ENCODE results near the gene BID.

The BID gene

DNA sequence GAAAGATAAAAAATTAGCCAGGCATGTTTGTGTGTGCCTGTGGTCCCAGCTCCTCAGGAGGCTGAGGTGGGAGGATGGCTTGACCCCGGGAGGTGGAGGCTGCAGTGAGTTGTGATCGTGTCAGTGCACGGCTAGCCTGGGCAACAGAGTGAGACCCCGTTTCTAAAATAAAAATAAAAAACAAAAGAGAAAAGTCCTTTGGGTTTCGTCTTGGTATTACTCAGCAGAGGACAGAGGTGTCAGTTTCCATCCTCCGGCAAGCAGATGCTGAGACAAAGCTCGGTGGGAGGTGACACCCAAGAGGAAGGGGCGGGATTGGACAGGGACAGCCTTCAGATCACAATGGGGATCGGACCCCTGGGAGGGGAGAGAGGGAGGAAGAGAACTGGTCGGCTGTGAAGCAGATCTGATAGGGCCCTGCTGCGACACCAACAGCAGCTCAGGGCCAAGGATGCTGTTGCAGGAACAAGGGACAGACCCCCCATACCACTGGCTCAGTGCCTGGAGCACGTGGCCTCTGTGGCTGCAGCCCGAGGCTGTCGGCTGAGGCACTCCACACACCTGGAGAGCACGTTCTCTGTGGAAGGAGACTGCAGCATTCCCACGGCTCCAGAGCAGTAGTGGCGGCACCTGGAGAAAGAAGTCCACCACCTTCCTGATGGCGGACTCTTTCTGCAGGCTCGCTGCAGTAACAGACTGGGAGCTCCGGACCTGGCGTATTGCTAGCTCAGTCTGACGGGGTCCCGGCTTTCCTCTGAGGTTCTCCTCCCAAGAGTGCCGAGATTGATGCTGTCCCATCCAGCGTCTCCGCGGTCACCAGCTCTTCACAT lies 5.2 kb upstream of the BID start:
- TF ChIP-seq POLR2AphosphoS5 (IDR thresholded peaks at IDR 0.05; ENCODE audit: low read depth): no peak
- no peak for TF ChIP-seq SPI1 (IDR thresholded peaks at IDR 0.05; ENCODE audit: borderline replicate concordance, low read depth)
- TF ChIP-seq, protein P1, sequence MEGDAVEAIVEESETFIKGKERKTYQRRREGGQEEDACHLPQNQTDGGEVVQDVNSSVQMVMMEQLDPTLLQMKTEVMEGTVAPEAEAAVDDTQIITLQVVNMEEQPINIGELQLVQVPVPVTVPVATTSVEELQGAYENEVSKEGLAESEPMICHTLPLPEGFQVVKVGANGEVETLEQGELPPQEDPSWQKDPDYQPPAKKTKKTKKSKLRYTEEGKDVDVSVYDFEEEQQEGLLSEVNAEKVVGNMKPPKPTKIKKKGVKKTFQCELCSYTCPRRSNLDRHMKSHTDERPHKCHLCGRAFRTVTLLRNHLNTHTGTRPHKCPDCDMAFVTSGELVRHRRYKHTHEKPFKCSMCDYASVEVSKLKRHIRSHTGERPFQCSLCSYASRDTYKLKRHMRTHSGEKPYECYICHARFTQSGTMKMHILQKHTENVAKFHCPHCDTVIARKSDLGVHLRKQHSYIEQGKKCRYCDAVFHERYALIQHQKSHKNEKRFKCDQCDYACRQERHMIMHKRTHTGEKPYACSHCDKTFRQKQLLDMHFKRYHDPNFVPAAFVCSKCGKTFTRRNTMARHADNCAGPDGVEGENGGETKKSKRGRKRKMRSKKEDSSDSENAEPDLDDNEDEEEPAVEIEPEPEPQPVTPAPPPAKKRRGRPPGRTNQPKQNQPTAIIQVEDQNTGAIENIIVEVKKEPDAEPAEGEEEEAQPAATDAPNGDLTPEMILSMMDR (IDR thresholded peaks at IDR 0.05; ENCODE audit: insufficient read depth, low read length): no peak
- no peak for TF ChIP-seq GABPA (IDR thresholded peaks at IDR 0.05; ENCODE audit: low read depth)
- TF ChIP-seq, protein P2, sequence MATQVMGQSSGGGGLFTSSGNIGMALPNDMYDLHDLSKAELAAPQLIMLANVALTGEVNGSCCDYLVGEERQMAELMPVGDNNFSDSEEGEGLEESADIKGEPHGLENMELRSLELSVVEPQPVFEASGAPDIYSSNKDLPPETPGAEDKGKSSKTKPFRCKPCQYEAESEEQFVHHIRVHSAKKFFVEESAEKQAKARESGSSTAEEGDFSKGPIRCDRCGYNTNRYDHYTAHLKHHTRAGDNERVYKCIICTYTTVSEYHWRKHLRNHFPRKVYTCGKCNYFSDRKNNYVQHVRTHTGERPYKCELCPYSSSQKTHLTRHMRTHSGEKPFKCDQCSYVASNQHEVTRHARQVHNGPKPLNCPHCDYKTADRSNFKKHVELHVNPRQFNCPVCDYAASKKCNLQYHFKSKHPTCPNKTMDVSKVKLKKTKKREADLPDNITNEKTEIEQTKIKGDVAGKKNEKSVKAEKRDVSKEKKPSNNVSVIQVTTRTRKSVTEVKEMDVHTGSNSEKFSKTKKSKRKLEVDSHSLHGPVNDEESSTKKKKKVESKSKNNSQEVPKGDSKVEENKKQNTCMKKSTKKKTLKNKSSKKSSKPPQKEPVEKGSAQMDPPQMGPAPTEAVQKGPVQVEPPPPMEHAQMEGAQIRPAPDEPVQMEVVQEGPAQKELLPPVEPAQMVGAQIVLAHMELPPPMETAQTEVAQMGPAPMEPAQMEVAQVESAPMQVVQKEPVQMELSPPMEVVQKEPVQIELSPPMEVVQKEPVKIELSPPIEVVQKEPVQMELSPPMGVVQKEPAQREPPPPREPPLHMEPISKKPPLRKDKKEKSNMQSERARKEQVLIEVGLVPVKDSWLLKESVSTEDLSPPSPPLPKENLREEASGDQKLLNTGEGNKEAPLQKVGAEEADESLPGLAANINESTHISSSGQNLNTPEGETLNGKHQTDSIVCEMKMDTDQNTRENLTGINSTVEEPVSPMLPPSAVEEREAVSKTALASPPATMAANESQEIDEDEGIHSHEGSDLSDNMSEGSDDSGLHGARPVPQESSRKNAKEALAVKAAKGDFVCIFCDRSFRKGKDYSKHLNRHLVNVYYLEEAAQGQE (IDR thresholded peaks at IDR 0.05; ENCODE audit: insufficient replicate concordance, low read depth): no peak
- DNase-seq (ENCODE audit: low read depth in 1 of 2, low spot score in 1 of 2): no peak
- H3K4me3 ChIP-seq (replicated peaks; ENCODE audit: insufficient read depth, low read length): no peak overlapping the region
- H3K27ac ChIP-seq (replicated peaks): no peak overlapping the region
- no peaks in the 10 kb centered on the region for H3K27me3 ChIP-seq (ENCODE audit: insufficient read depth, poor library complexity, severe bottlenecking)

DNA sequence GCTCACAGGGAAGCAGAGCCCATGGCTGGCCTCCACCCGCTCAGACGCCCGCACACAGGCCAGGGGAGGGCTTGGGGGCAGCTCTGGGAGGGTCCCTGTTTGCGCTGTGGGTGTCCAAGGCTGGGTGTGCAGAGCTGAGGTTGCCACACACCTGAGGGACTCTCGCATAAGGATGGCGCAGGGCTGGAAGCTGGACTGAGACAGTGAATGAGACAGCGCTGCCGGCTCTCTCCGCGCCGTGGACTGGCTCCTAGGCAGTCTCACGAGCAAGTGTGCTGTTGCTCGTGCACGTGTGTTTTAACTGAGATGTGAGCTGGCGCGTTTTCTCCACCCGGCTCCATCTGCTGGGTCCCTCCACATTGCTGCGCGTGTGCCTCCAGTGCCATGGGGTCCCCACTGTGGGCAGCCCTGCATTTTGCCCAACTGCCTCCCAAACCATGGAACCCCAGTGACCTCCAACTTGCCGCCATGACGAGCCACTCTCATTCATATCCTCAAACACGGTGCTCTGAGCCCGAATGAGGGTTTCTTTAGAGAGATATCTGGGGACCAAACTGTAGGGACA lies 4.2 kb upstream of the BID start:
- TF ChIP-seq POLR2AphosphoS5 (IDR thresholded peaks at IDR 0.05; ENCODE audit: low read depth) (no peak), GABPA (IDR thresholded peaks at IDR 0.05; ENCODE audit: low read depth) (no peak), SPI1 (IDR thresholded peaks at IDR 0.05; ENCODE audit: borderline replicate concordance, low read depth) (no peak)
- TF ChIP-seq, protein P2 (IDR thresholded peaks at IDR 0.05; ENCODE audit: insufficient replicate concordance, low read depth): no peak
- TF ChIP-seq, protein P1 (IDR thresholded peaks at IDR 0.05; ENCODE audit: insufficient read depth, low read length): no peak
- H3K27me3 ChIP-seq (ENCODE audit: insufficient read depth, poor library complexity, severe bottlenecking): no peaks in the 10 kb centered on the region
- no peak for DNase-seq (ENCODE audit: low read depth in 1 of 2, low spot score in 1 of 2)
- H3K27ac ChIP-seq (replicated peaks): no peak overlapping the region; the same call in 1 of the 2 replicates
- peak overlapping the region; percentile 38 for H3K4me3 ChIP-seq (replicated peaks; ENCODE audit: insufficient read depth, low read length)

DNA sequence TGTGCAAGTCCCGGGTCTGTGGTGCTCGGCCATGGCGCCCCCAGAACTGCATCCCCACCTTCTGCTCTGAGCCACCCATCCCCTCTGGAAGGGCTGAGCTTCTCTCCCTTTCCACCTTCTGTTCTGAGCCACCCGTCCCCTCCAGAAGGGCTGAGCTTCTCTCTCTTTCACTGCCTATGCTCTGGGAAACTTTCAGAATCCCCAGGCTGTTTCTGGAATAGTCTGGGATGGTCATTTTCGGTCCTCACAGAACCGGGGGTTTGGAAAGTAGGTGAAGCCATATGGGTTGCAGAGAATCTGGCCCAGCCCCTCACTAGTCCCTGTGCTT lies 3.4 kb upstream of the BID start:
- peak overlapping the region; percentile 38 for H3K4me3 ChIP-seq (replicated peaks; ENCODE audit: insufficient read depth, low read length)
- no peak for TF ChIP-seq SPI1 (IDR thresholded peaks at IDR 0.05; ENCODE audit: borderline replicate concordance, low read depth)
- TF ChIP-seq, protein P1 (IDR thresholded peaks at IDR 0.05; ENCODE audit: insufficient read depth, low read length): no peak
- TF ChIP-seq, protein P2 (IDR thresholded peaks at IDR 0.05; ENCODE audit: insufficient replicate concordance, low read depth): no peak
- no peak for TF ChIP-seq GABPA (IDR thresholded peaks at IDR 0.05; ENCODE audit: low read depth)
- TF ChIP-seq POLR2AphosphoS5 (IDR thresholded peaks at IDR 0.05; ENCODE audit: low read depth): no peak
- H3K27ac ChIP-seq (replicated peaks): peak overlapping the region; percentile 91
- no peak for DNase-seq (ENCODE audit: low read depth in 1 of 2, low spot score in 1 of 2)
- H3K27me3 ChIP-seq (ENCODE audit: insufficient read depth, poor library complexity, severe bottlenecking): no peaks in the 10 kb centered on the region
